HG02571 (cell line): ENCODE data around the gene THSD4.

Source experiments
- ATAC-seq: cut with Tn5 transposase; IDR thresholded peaks from one replicate; pipeline ENCODE4 v1.9.1; 2021; ENCODE audit warnings: mild to moderate bottlenecking, moderate library complexity; ENCODE audit not compliant: unreplicated experiment

Gene THSD4

GRCh38 chr15:71220828-71221227 lies 105.6 kb downstream of the THSD4 start:
- ATAC-seq = no peak

GRCh38 chr15:71221417-71221816 lies 106.1 kb downstream of the THSD4 start:
- ATAC-seq = no peak

- ATAC-seq = no peak
Observed at GRCh38 chr15:71223516-71223915, 108.2 kb downstream of the THSD4 start.

GRCh38 chr15:71224024-71224423 lies 108.8 kb downstream of the THSD4 start:
- no peak for ATAC-seq

- ATAC-seq = no peak
Observed at GRCh38 chr15:71225851-71226250, 110.6 kb downstream of the THSD4 start.

GRCh38 chr15:71226536-71227455 lies 111.5 kb downstream of the THSD4 start:
- ATAC-seq = no peak

- ATAC-seq = no peak
Observed at GRCh38 chr15:71228403-71228802, 113.1 kb downstream of the THSD4 start.

- no peak for ATAC-seq
Observed at GRCh38 chr15:71230303-71230702, 115.0 kb downstream of the THSD4 start.

GRCh38 chr15:71231758-71232157 lies 116.5 kb downstream of the THSD4 start:
- ATAC-seq = no peak

- no peak for ATAC-seq
Observed at GRCh38 chr15:71232411-71232810, 117.1 kb downstream of the THSD4 start.

- no peak for ATAC-seq
Observed at GRCh38 chr15:71237456-71238188, 122.4 kb downstream of the THSD4 start.

- no peak for ATAC-seq
Observed at GRCh38 chr15:71238926-71239325, 123.7 kb downstream of the THSD4 start.

GRCh38 chr15:71239592-71240364 lies 124.5 kb downstream of the THSD4 start:
- no peak for ATAC-seq

GRCh38 chr15:71242292-71242691 lies 127.0 kb downstream of the THSD4 start:
- ATAC-seq = no peak

GRCh38 chr15:71244250-71244649 lies 129.0 kb downstream of the THSD4 start:
- ATAC-seq = no peak

- no peak for ATAC-seq
Observed at GRCh38 chr15:71245588-71245987, 130.3 kb downstream of the THSD4 start.

GRCh38 chr15:71248386-71248785 lies 133.1 kb downstream of the THSD4 start:
- ATAC-seq = no peak

GRCh38 chr15:71249986-71250385 lies 134.7 kb downstream of the THSD4 start:
- no peak for ATAC-seq

GRCh38 chr15:71250936-71251583 lies 135.8 kb downstream of the THSD4 start:
- no peak for ATAC-seq

GRCh38 chr15:71251584-71252043 lies 136.3 kb downstream of the THSD4 start:
- ATAC-seq = no peak
